B cell (primary cell): ENCODE data around the gene GABRR1.

Experiments
- EZH2 ChIP-seq: IDR thresholded peaks from 2 replicates; pipeline ENCODE4 v1.6.1; 2012; ENCODE audit warnings: borderline replicate concordance, low read depth, mild to moderate bottlenecking, moderate library complexity, low read length; ENCODE audit not compliant: insufficient read depth, poor library complexity, severe bottlenecking
- TF ChIP-seq, protein P1 (sequence below): fragments of 200-600 bp; IDR thresholded peaks from one replicate; pipeline ENCODE4 v1.8.0; 2022; ENCODE audit warnings: antibody characterized with exemption, mild to moderate bottlenecking

DNA sequence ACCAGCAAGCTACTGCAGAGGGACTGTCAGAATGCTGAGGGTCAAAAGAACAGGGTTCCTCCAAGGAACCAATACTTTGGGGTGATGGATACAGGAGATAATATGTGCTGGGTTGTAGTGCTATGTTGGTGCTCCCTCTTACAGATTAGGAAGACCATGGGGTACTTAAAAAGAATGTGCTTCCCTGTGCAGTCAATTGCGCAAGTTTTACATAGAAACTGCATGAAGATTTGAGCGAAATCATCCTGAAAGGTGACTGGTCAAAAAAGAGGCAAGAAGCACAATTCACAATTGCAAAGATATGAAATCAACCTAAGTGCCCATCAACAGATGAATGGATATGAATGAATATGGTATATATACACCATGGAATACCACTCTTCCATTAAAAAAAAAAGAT is 33.9 kb downstream of the GABRR1 start:
- no peak for TF ChIP-seq EZH2
- TF ChIP-seq, protein P1, sequence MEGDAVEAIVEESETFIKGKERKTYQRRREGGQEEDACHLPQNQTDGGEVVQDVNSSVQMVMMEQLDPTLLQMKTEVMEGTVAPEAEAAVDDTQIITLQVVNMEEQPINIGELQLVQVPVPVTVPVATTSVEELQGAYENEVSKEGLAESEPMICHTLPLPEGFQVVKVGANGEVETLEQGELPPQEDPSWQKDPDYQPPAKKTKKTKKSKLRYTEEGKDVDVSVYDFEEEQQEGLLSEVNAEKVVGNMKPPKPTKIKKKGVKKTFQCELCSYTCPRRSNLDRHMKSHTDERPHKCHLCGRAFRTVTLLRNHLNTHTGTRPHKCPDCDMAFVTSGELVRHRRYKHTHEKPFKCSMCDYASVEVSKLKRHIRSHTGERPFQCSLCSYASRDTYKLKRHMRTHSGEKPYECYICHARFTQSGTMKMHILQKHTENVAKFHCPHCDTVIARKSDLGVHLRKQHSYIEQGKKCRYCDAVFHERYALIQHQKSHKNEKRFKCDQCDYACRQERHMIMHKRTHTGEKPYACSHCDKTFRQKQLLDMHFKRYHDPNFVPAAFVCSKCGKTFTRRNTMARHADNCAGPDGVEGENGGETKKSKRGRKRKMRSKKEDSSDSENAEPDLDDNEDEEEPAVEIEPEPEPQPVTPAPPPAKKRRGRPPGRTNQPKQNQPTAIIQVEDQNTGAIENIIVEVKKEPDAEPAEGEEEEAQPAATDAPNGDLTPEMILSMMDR: no peak
